KOPT-K1 (cell line): ENCODE results near the gene DTNA.
"Not testable (repeated sequence)": the region's sequence is repeated elsewhere in the genome, so short reads cannot be mapped to it uniquely, and the experiment has no call there.

Experiments used
- H3K27ac ChIP-seq: fragments of 200-600 bp; sonication (generic); 2 replicates; pipeline ENCODE4 v1.5.1; 2016; ENCODE audit warnings: antibody characterized with exemption, mild to moderate bottlenecking, low read depth, low read length; ENCODE audit not compliant: poor library complexity, severe bottlenecking
- H3K36me3 ChIP-seq: fragments of 200-600 bp; sonication (generic); 2 replicates; pipeline ENCODE4 v1.5.1; 2017; ENCODE audit warnings: antibody characterized with exemption, mild to moderate bottlenecking, low read length, moderate library complexity; ENCODE audit not compliant: insufficient read depth
- H3K9me3 ChIP-seq: fragments of 200-600 bp; sonication (generic); 2 replicates; pipeline ENCODE4 v1.5.1; 2017; ENCODE audit warnings: antibody characterized with exemption, low read length, mild to moderate bottlenecking; ENCODE audit not compliant: insufficient read depth, poor library complexity, severe bottlenecking

Gene DTNA

GRCh38 chr18:34921226-34921625 is 211.1 kb downstream of the DTNA start:
- Histone ChIP-seq H3K36me3 (no peaks in the 10 kb centered on the region), H3K27ac (no peak overlapping the region), H3K9me3 (no peaks in the 10 kb centered on the region)

- Histone ChIP-seq H3K27ac (no peak overlapping the region), H3K9me3 (no peaks in the 10 kb centered on the region), H3K36me3 (no peaks in the 10 kb centered on the region)
Measured at GRCh38 chr18:34921811-34922385, 211.8 kb downstream of the DTNA start.

- not testable (repeated sequence) for H3K27ac ChIP-seq, H3K36me3 ChIP-seq, H3K9me3 ChIP-seq
Measured at GRCh38 chr18:34922594-34922993, 212.5 kb downstream of the DTNA start.

- no peak overlapping the region for H3K27ac ChIP-seq
- no peaks in the 10 kb centered on the region for H3K36me3 ChIP-seq
- no peaks in the 10 kb centered on the region for H3K9me3 ChIP-seq
Measured at GRCh38 chr18:34923911-34924310, 213.8 kb downstream of the DTNA start.

GRCh38 chr18:34926683-34927082 is 216.6 kb downstream of the DTNA start:
- Histone ChIP-seq H3K9me3 (no peaks in the 10 kb centered on the region), H3K36me3 (no peaks in the 10 kb centered on the region), H3K27ac (no peak overlapping the region)

- Histone ChIP-seq H3K36me3 (no peaks in the 10 kb centered on the region), H3K9me3 (no peaks in the 10 kb centered on the region), H3K27ac (no peak overlapping the region)
Measured at GRCh38 chr18:34928088-34928753, 218.1 kb downstream of the DTNA start.

DNA sequence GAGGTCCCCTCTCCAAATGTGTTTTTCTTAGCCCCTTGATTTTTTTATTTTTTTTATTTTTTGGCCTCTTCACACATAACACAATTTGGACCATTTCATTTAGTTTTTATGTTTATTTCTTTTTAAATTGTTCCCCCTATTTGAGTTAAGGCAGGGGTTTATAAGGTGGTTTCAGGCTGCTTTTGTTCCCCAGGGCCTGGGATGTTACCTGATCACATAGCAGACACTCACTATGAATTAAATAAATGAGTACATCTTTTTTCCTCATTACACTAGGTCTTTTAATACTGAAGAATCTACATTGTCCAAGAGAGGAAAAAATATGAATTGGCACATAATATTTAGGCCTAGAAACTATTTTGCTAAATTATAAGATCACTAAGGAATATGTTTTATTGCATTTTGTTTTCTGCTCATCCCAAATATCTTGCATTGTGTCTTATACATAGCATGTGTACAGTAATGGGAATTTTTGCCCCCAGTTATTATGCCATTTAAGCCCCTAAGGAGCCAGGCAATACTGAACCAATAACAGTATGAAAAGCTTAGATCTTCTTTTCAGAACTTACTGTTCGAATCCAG is 218.7 kb downstream of the DTNA start:
- no peaks in the 10 kb centered on the region for H3K9me3 ChIP-seq
- H3K36me3 ChIP-seq = no peaks in the 10 kb centered on the region
- H3K27ac ChIP-seq = no peak overlapping the region

GRCh38 chr18:34929336-34929780 is 219.3 kb downstream of the DTNA start:
- H3K27ac ChIP-seq = no peak overlapping the region
- H3K9me3 ChIP-seq = no peaks in the 10 kb centered on the region
- H3K36me3 ChIP-seq = no peaks in the 10 kb centered on the region

DNA sequence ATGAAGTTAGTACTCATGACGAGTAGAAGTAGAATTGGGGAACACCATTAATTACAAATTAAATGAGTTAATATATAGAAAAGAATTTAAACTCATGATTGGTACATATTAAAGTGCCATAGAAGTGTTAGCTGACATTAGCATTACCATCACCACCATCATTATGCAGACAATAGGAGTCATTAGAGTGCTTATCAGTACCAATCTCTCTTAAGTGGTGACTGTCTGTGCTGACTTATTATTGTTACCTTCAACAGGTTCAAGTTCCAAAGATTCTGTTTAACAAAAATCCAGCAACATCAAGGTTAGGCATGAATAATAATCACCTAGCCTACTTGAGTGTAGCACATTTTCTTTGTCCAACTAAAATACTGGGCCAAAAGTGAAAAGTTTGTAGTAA is 222.3 kb downstream of the DTNA start:
- H3K27ac ChIP-seq = no peak overlapping the region

DNA sequence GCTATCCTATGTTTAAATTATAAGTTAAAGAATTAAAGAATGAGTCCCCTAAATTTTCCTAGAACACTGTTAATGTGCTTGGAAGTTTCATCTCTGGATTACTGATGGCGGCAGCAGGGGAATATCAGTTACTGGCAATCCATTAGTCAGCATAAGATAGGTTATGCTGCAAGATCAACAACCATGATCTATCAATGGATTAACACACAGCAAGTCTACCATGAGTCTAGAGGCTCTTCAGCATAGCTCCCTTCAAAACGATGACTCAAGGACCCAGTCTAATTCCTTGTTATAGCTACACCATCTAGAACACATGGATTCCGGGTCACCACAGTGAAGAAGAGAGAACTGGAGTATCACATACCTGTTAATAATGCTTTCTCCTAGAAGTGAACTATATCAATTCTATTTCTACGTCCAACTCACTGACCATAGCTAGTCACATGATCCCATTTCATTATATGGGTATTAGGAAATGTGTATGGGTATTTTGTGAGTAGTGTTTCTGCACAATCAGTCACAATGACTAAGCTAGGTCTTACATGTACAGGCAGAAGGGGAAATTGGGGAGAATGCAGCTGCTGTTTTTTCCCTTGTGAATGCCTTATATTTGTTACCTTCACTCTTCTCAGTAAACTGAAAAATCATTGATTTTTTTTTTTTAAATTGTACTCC is 222.8 kb downstream of the DTNA start:
- no peaks in the 10 kb centered on the region for H3K36me3 ChIP-seq
- H3K27ac ChIP-seq = no peak overlapping the region
- no peaks in the 10 kb centered on the region for H3K9me3 ChIP-seq

More for the DNA sequence above, 222.3 kb downstream of the DTNA start:
- Histone ChIP-seq H3K36me3 (no peaks in the 10 kb centered on the region), H3K9me3 (no peaks in the 10 kb centered on the region)

DNA sequence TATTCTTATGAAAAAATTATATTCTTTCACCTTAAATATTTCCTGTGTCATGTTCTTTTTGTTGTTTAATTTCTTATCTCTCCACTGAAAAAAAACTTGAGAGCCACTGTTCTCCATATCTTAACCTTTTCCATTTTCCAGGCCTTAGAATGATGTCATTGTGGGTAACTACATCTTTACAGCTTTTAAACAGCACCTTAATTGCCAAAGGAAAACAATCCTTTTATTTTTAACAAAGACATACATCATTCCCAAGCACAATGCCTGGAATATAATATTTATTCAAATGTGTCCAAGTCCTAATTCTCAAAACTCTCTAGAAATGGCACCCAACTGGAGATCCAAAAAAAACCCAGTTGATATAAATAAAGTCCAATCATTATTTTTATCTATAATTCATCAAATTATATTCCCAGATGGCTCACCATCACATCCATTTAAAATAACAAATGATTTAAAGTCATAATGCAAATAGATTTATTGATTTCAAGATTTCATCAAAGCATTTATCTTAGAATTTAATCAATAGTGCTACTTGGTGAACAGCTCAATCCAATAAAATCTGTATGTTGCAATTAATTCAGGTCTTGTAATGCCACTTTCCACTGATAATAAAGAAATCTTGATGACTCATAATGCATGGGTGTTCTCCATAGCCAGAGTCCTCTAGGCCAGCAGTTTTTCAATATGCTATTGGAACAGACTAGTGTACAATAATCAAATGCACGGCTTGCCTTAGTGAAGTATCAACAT is 224.0 kb downstream of the DTNA start:
- no peak overlapping the region for H3K27ac ChIP-seq
- H3K36me3 ChIP-seq = no peaks in the 10 kb centered on the region
- H3K9me3 ChIP-seq = no peaks in the 10 kb centered on the region

DNA sequence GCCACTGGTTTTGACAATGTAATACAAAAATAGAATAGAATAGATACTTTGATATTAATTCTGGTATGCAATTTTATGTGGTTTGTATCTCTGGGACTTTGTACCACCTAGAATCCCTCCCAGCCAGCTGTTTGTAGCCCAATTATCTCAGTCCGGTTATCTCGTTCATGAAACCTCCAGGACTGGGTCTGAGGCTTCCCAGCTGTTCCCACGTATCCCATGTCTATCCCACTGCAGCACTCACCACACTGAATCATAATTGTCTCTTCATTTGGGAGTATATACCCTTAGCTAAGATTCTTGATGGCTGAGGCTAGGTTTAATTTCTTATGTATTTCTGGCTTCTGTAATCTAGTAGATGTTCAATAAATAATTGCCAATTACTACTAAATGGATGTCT is 226.7 kb downstream of the DTNA start:
- Histone ChIP-seq H3K9me3 (no peaks in the 10 kb centered on the region), H3K27ac (no peak overlapping the region), H3K36me3 (no peaks in the 10 kb centered on the region)

GRCh38 chr18:34938090-34938489 is 228.0 kb downstream of the DTNA start:
- Histone ChIP-seq H3K9me3 (no peaks in the 10 kb centered on the region), H3K27ac (no peak overlapping the region), H3K36me3 (no peaks in the 10 kb centered on the region)
